Cardiac fibroblast (primary cell): ENCODE results near the gene NES.

Experiments
- DNase-seq, 2 donors: peaks; one replicate each; pipeline versions ENCODE4 v3.0.0 to v3.0.0-alpha.2; 2010; ENCODE audit warnings: low read depth in 2 of 2
- H3K4me3 ChIP-seq, 2 donors: replicated peaks in 1 of 2; 1 replicate in 1 of 2; 2 replicates in 1 of 2; pipeline ENCODE4 v1.5.1; 2011; ENCODE audit warnings: low read depth in 2 of 2, low read length in 2 of 2, mild to moderate bottlenecking in 2 of 2, moderate library complexity in 1 of 2
- CTCF ChIP-seq: IDR thresholded peaks from one replicate; pipeline ENCODE4 v1.5.1; 2011; ENCODE audit warnings: low read depth, mild to moderate bottlenecking, low read length, inconsistent platforms

NES gene

GRCh38 chr1:156654700-156655099, 22.5 kb downstream of the NES start:
- TF ChIP-seq CTCF, result no peak
- H3K4me3 ChIP-seq, result no peak overlapping the region
- DNase-seq, result no peak

DNA sequence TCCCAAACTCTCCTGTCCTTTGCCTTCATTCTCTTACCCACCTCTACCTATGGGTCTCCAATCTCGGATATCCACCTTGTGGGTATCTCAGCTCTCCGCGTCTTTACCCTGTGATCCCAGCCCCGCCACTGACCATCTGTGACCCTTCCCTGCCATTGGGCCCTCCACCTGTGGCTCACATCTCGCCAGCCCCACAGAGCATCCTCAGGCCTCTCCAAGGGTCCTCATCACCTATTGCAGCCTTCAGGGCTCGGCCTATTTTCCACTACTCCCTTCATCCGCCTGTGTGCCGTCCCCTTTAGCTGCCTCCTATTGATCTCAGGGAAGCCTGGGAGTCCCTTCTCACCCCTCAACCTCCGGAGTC, 24.2 kb downstream of the NES start:
- no peak for DNase-seq
- no peak overlapping the region for H3K4me3 ChIP-seq
- no peak for TF ChIP-seq CTCF

DNA sequence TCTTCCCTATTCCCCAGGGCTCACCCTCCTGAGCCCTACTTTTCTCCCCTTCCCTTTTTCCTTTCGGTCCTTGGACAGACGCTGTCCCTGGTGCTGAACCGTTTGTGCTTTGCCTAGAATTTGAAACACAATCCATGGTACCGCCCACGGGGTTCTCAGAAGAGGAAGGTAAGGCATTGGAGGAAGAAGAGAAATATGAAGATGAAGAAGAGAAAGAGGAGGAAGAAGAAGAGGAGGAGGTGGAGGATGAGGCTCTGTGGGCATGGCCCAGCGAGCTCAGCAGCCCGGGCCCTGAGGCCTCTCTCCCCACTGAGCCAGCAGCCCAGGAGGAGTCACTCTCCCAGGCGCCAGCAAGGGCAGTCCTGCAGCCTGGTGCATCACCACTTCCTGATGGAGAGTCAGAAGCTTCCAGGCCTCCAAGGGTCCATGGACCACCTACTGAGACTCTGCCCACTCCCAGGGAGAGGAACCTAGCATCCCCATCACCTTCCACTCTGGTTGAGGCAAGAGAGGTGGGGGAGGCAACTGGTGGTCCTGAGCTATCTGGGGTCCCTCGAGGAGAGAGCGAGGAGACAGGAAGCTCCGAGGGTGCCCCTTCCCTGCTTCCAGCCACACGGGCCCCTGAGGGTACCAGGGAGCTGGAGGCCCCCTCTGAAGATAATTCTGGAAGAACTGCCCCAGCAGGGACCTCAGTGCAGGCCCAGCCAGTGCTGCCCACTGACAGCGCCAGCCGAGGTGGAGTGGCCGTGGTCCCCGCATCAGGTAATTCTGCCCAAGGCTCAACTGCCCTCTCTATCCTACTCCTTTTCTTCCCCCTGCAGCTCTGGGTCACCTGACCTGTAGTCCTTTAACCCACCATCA, 24.8 kb downstream of the NES start:
- no peak for TF ChIP-seq CTCF
- peak; percentile 47 to 48 for DNase-seq

DNA sequence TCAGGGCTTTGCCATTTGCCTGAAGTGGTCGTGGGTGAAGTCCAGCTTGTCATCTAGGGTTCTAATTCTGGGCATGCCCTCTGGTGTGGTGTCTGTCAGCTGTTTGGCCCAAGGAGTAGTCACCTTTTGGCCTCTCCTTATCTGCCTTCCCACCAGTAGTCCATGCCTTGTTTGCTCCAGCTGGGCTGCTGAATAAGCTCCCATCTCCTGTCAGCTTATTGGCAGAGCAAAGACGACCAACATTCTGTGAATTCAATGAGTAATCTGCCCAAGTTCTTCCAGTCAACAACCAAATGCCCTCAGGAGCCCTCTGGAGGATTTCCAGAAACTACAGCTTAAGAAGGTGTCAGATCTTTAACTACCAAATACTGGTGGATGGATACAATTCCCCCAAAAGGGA, 28.3 kb downstream of the NES start:
- H3K4me3 ChIP-seq, result no peak overlapping the region
- no peak for DNase-seq
- TF ChIP-seq CTCF, result no peak

More for the DNA sequence above, 24.8 kb downstream of the NES start:
- H3K4me3 ChIP-seq, result no peak overlapping the region

DNA sequence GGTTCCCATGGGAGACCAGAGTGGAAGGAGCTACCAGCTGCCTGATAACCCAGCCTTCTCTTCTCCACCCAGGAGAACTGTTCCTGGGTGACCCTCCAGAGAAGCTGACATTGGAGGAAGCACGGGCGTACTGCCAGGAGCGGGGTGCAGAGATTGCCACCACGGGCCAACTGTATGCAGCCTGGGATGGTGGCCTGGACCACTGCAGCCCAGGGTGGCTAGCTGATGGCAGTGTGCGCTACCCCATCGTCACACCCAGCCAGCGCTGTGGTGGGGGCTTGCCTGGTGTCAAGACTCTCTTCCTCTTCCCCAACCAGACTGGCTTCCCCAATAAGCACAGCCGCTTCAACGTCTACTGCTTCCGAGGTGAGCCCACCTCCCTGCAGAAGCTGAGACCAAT, 28.7 kb downstream of the NES start:
- no peak for TF ChIP-seq CTCF
- DNase-seq, result no peak
- H3K4me3 ChIP-seq, result no peak overlapping the region

- no peak for TF ChIP-seq CTCF
- H3K4me3 ChIP-seq, result no peak overlapping the region
- DNase-seq, result no peak
Observed at GRCh38 chr1:156647351-156647750, 29.9 kb downstream of the NES start.
